H1 (cell line): ENCODE measurements around the gene NFX1.
"Not testable (repeated sequence)": the region's sequence is repeated elsewhere in the genome, so short reads cannot be mapped to it uniquely, and the experiment has no call there.

Source experiments
- GABPA ChIP-seq: IDR thresholded peaks from 2 replicates; pipeline ENCODE4 v1.6.1; 2011; ENCODE audit warnings: mild to moderate bottlenecking, low read length, moderate library complexity, borderline replicate concordance; ENCODE audit not compliant: insufficient read depth
- RFX5 ChIP-seq: IDR thresholded peaks from 2 replicates; pipeline ENCODE4 v1.6.1; 2011; ENCODE audit warnings: low read depth, low read length, improper control_type of control experiment, borderline replicate concordance
- TAF1 ChIP-seq: IDR thresholded peaks from 2 replicates; pipeline ENCODE4 v1.6.1; 2011; ENCODE audit warnings: mild to moderate bottlenecking, low read depth, low read length
- TF ChIP-seq, protein P1 (sequence below): IDR thresholded peaks from 2 replicates; pipeline ENCODE4 v1.6.1; 2012; ENCODE audit warnings: low read length, inconsistent platforms
- TF ChIP-seq, protein P2 (sequence below): IDR thresholded peaks from 2 replicates; pipeline ENCODE4 v1.6.1; 2011; ENCODE audit warnings: low read length, improper control_type of control experiment
- TF ChIP-seq, protein P3 (sequence below), 3 experiments: IDR thresholded peaks; 1 replicate in 2 of 3; 2 replicates in 1 of 3; pipeline versions ENCODE4 v1.5.1 to v1.6.1; 2011; ENCODE audit warnings: low read length in 3 of 3, mild to moderate bottlenecking in 3 of 3, inconsistent platforms in 2 of 3, low read depth in 1 of 3, moderate library complexity in 1 of 3; ENCODE audit not compliant: insufficient read depth in 1 of 3; ENCODE audit errors: control extremely low read depth in 1 of 3

DNA sequence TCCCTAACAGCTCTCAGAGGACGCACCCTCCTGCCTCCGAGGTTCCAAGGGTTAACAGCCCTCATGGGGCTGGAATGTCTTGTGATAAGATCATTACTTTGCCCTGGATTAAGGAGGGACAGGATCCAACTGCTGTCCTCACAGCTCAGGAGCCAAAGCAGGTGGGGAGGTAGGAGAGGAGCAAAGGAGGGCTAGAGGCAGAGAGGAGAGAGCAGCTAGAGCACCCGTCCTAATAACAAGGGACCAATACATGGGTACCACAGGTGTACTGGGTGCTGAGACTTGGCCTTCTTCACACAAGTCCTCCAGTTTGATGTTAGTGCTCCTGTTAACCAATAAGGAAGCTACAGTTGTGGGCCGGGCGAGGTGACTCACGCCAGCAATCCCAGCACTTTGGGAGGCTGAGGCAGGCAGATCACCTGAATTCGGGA lies 102.3 kb downstream of the NFX1 start:
- TF ChIP-seq RFX5, GABPA, TAF1: not testable (repeated sequence)
- TF ChIP-seq, protein P1, sequence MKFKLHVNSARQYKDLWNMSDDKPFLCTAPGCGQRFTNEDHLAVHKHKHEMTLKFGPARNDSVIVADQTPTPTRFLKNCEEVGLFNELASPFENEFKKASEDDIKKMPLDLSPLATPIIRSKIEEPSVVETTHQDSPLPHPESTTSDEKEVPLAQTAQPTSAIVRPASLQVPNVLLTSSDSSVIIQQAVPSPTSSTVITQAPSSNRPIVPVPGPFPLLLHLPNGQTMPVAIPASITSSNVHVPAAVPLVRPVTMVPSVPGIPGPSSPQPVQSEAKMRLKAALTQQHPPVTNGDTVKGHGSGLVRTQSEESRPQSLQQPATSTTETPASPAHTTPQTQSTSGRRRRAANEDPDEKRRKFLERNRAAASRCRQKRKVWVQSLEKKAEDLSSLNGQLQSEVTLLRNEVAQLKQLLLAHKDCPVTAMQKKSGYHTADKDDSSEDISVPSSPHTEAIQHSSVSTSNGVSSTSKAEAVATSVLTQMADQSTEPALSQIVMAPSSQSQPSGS, result not testable (repeated sequence)
- TF ChIP-seq, protein P2, sequence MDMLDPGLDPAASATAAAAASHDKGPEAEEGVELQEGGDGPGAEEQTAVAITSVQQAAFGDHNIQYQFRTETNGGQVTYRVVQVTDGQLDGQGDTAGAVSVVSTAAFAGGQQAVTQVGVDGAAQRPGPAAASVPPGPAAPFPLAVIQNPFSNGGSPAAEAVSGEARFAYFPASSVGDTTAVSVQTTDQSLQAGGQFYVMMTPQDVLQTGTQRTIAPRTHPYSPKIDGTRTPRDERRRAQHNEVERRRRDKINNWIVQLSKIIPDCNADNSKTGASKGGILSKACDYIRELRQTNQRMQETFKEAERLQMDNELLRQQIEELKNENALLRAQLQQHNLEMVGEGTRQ, result not testable (repeated sequence)
- TF ChIP-seq, protein P3, sequence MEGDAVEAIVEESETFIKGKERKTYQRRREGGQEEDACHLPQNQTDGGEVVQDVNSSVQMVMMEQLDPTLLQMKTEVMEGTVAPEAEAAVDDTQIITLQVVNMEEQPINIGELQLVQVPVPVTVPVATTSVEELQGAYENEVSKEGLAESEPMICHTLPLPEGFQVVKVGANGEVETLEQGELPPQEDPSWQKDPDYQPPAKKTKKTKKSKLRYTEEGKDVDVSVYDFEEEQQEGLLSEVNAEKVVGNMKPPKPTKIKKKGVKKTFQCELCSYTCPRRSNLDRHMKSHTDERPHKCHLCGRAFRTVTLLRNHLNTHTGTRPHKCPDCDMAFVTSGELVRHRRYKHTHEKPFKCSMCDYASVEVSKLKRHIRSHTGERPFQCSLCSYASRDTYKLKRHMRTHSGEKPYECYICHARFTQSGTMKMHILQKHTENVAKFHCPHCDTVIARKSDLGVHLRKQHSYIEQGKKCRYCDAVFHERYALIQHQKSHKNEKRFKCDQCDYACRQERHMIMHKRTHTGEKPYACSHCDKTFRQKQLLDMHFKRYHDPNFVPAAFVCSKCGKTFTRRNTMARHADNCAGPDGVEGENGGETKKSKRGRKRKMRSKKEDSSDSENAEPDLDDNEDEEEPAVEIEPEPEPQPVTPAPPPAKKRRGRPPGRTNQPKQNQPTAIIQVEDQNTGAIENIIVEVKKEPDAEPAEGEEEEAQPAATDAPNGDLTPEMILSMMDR (IDR thresholded peaks at IDR 0.05; ENCODE audit: control extremely low read depth in 1 of 3, insufficient read depth in 1 of 3, low read depth in 1 of 3, low read length in 3 of 3), result not testable (repeated sequence)
